ENCODE data around the gene TUBB4A. TPM values are rescaled to one million over a fixed set of nuclear protein-coding genes. Genes with fewer than 3 reads are reported as not detected.

Gene TUBB4A
- total RNA-seq, 4 donors from 2014 or later, result 0.22 TPM; not detected in 3

DNA sequence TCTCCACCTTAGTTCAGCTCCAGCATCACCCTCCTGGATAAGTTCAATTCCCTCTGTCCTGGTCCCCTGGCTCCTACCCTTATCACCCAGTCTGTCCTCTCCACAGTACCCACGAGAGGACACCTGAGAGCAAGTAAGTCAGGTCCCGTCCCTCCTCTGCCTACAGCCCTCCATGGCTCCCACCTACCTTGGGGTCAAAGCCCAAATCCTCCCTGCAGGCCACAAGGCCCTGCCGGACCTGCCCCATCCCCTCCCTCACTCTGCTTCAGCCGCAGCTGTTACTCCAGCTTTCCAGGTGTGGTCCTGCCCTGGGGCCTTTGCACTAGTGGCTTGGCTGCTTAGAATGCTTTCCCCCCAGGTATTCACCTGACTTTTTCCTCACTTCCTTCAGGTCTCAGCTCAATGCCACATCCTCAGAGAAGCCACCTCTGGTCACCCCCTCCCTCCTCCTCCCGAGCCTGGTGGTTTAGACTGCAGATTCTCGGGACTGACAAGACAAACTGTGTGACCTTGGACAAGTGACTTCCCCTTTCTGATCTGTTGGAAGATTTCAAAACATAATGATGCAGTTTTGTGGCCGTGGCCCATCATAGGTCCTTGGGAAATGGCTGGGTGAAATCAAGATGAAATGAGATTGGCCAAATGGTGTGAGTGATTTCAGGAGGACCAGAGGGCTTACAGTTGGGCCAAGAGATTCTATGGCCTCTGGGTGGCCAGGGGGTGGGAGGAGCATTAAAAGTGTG lies 3.6 kb downstream of the TUBB4A start:
- TF ChIP-seq, protein P1, sequence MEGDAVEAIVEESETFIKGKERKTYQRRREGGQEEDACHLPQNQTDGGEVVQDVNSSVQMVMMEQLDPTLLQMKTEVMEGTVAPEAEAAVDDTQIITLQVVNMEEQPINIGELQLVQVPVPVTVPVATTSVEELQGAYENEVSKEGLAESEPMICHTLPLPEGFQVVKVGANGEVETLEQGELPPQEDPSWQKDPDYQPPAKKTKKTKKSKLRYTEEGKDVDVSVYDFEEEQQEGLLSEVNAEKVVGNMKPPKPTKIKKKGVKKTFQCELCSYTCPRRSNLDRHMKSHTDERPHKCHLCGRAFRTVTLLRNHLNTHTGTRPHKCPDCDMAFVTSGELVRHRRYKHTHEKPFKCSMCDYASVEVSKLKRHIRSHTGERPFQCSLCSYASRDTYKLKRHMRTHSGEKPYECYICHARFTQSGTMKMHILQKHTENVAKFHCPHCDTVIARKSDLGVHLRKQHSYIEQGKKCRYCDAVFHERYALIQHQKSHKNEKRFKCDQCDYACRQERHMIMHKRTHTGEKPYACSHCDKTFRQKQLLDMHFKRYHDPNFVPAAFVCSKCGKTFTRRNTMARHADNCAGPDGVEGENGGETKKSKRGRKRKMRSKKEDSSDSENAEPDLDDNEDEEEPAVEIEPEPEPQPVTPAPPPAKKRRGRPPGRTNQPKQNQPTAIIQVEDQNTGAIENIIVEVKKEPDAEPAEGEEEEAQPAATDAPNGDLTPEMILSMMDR (IDR thresholded peaks at IDR 0.05; ENCODE audit: low read depth), result no peak

- TF ChIP-seq, protein P1 (IDR thresholded peaks at IDR 0.05; ENCODE audit: low read depth), result no peak
These were observed 6.2 kb downstream of the TUBB4A start for GRCh38 chr19:6495947-6496346.

DNA sequence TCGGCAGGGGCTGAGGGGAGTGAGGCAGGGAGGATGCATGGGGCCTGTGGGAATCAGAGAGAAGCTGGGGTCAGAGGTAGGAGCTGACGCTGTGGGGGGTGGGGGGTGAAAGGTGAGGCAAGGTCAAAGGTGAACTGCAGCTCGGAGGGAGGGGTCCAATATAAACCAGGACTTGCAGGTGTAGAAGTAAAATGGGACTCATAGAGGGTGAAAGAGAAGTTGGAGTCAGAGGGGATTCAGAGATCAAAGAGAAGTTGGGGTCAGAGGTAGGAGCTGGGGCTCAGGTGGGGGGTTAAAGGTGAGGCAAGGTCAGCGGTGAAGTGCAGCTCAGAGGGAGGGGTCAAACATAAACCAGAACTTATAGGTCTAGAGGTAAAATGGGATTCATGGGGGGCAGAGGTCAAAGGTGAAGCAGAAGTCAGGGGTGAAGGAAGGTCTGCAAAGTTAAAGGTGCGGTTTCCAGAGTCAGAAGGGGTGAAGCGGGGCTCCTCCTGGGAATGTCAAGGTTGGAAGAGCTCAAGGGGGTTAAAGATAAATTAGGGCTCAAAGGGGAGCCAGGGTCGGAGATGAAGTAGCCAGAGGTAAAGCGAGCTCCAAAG lies 7.6 kb downstream of the TUBB4A start:
- TF ChIP-seq, protein P1 (IDR thresholded peaks at IDR 0.05; ENCODE audit: low read depth), result no peak

DNA sequence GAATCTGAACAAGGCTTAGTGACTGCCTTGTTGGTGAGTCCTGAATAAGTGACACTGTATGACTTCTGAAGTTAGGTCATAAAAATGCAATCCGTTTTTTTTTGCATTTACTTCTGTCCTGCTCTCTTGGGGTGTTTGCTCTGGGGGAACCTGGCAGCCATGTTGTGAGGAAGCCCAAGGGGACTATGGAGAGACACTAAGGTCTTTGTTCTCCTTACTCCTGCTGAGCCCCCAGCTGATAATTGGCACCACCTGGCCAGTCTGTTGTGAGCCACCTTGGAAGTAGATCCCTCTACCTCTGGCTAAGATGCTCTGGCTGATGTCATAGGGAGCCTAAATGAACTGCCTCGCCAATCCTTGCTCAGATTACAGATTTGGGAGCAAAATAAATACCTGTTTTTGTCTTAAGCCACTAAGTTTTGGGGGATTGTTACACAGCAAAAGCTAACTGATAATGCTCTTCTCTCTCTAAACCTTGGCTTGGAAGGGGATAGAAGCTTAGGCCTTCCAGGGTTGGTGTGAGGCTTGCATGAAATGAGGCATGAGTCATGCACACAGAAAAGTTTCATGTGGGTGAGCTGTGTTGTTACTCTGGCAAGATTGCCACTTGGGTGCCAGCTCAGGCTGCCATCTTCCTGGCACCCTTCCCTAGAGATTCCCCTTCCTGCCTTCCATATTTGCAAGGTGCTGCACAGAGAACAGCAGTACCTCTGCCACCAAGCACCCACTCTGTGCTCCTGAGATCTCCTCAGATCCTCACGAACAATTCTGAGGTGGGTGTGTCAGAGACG lies 10.1 kb downstream of the TUBB4A start:
- TF ChIP-seq, protein P1 (IDR thresholded peaks at IDR 0.05; ENCODE audit: low read depth), result no peak

DNA sequence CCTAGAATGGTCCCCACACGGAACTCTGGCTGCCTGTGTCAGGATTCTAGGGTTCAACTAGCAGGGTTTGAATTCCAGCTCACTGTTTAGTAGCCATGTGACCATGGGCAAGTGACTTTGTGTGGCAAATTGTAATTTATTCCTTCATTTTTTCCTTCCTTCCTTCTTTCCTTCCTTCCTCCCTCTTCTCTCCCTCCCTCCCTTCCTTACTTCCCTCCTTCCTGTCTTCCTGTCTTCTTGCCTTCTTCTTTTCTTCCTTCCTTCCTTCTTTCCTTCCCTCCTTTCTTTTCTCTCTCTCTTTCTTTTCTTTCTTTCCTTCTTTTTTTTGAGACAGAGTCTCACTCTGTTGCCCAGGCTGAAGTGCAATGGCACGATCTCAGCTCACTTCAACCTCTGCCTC lies 12.0 kb downstream of the TUBB4A start:
- TF ChIP-seq, protein P1 (IDR thresholded peaks at IDR 0.05; ENCODE audit: low read depth), result no peak

DNA sequence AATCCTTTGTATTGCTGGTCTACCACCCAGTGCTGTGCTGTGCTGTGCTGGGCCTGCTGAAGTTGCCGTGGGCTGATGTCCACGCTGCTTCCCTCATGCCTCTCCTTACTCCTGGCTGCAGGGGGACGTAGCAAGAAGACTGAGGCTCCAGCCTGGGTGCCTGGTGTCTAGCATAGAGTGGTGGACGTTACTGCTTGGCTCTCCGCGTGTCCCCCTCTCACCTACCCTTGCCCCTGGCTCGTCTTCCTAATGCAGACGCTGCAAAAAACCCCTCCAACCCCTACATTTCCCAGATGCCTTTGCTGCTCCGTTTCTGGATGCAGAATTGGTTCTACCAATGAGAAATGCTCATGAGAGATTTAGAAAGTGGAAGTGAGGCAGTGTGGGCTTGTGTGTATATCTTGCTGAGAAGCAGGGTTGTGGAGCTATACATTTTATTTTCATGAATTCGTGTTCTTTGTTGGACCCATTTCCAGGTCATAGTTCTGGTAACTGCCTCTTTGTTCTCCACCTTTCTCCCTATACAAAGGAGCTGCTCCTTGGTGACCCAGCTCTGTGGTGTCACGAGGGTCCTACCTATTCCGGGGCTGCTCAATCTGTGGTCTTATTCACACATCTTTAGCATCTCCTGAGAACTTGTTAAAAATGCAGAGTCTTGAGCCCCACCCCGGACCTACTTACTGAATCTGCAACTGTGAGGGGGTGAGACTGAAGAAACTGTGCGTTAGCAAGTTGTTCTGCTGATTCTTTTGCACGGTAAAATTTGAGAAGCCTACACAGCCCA lies 12.6 kb downstream of the TUBB4A start:
- TF ChIP-seq, protein P1 (IDR thresholded peaks at IDR 0.05; ENCODE audit: low read depth), result no peak
